Measurements from ENCODE around the gene RBFOX2.
A peak's percentile ranks its signal among the peaks of the same experiment; 100 is the strongest.

RBFOX2 gene

GRCh38 chr22:35896111-35896705 lies 132.4 kb downstream of the RBFOX2 start:
- no peak for DNase-seq (ENCODE audit: low spot score)

- DNase-seq (ENCODE audit: low spot score): peak; percentile 49
Observed at GRCh38 chr22:35894937-35895708, 133.5 kb downstream of the RBFOX2 start.

GRCh38 chr22:35894464-35894878 lies 134.2 kb downstream of the RBFOX2 start:
- no peak for DNase-seq (ENCODE audit: low spot score)

GRCh38 chr22:35893698-35894097 lies 134.9 kb downstream of the RBFOX2 start:
- DNase-seq (ENCODE audit: low spot score): no peak

GRCh38 chr22:35892192-35892591 lies 136.4 kb downstream of the RBFOX2 start:
- peak; percentile 20 for DNase-seq (ENCODE audit: low spot score)

GRCh38 chr22:35891442-35891841 lies 137.2 kb downstream of the RBFOX2 start:
- no peak for DNase-seq (ENCODE audit: low spot score)

- DNase-seq (ENCODE audit: low spot score): no peak
Observed at GRCh38 chr22:35889071-35889470, 139.6 kb downstream of the RBFOX2 start.

- DNase-seq (ENCODE audit: low spot score): no peak
Observed at GRCh38 chr22:35888181-35888870, 140.3 kb downstream of the RBFOX2 start.

- no peak for DNase-seq (ENCODE audit: low spot score)
Observed at GRCh38 chr22:35887296-35887875, 141.2 kb downstream of the RBFOX2 start.

GRCh38 chr22:35886309-35886708 lies 142.3 kb downstream of the RBFOX2 start:
- DNase-seq (ENCODE audit: low spot score): no peak

GRCh38 chr22:35884529-35884928 lies 144.1 kb downstream of the RBFOX2 start:
- no peak for DNase-seq (ENCODE audit: low spot score)

GRCh38 chr22:35883031-35883620 lies 145.5 kb downstream of the RBFOX2 start:
- no peak for DNase-seq (ENCODE audit: low spot score)

- no peak for DNase-seq (ENCODE audit: low spot score)
Observed at GRCh38 chr22:35882211-35883030, 146.2 kb downstream of the RBFOX2 start.

GRCh38 chr22:35879351-35879750 lies 149.3 kb downstream of the RBFOX2 start:
- DNase-seq (ENCODE audit: low spot score): no peak

- no peak for DNase-seq (ENCODE audit: low spot score)
Observed at GRCh38 chr22:35873426-35873825, 155.2 kb downstream of the RBFOX2 start.

GRCh38 chr22:35872451-35872850 lies 156.2 kb downstream of the RBFOX2 start:
- no peak for DNase-seq (ENCODE audit: low spot score)

- no peak for DNase-seq (ENCODE audit: low spot score)
Observed at GRCh38 chr22:35870517-35871293, 157.9 kb downstream of the RBFOX2 start.

- no peak for DNase-seq (ENCODE audit: low spot score)
Observed at GRCh38 chr22:35868938-35869337, 159.7 kb downstream of the RBFOX2 start.

- no peak for DNase-seq (ENCODE audit: low spot score)
Observed at GRCh38 chr22:35866651-35867050, 162.0 kb downstream of the RBFOX2 start.

GRCh38 chr22:35864545-35865165 lies 164.0 kb downstream of the RBFOX2 start:
- DNase-seq (ENCODE audit: low spot score): no peak
